A549 (cell line): ENCODE results near the gene YIPF1.

Experiments
- CHD2 ChIP-seq: fragments of 150-350 bp; IDR thresholded peaks from 2 replicates; pipeline ENCODE4 v1.6.1; 2014; ENCODE audit warnings: low read length; ENCODE audit not compliant: partially characterized antibody
- NR3C1 ChIP-seq: fragments of >200 bp; sonication (Bioruptor Twin); formaldehyde crosslinking; IDR thresholded peaks from 3 replicates; pipeline ENCODE4 v1.6.1; 2017
- POLR2A ChIP-seq: IDR thresholded peaks from 2 replicates; pipeline ENCODE4 v1.6.1; 2012; ENCODE audit warnings: mild to moderate bottlenecking, low read length
- ZFP36 ChIP-seq: fragments of 450-650 bp; IDR thresholded peaks from 2 replicates; pipeline ENCODE4 v1.6.1; 2014; ENCODE audit warnings: borderline replicate concordance; ENCODE audit not compliant: partially characterized antibody

DNA sequence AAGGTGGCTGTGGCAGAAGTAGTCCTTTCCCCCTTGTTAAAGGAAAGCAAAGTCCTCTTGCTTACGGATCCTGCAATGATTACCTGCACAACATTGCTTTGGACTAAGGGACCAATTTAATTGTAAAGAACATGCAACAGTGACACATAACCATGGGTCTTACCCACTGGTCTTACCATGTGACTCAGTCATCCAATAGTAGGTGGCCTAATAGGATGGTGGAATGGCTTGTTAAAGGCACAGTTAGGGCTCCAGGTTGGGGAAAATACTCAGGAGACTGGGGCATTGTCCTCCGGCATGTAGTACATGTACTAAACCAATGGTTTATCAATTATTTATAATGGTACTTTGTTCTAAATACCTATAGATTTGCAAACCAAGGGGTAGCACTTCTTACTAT is 2.1 kb upstream of the YIPF1 start:
- TF ChIP-seq ZFP36 = no peak
- TF ChIP-seq CHD2 = no peak
- TF ChIP-seq NR3C1 = no peak
- no peak for TF ChIP-seq POLR2A
